ENCODE data around the gene CCT8.

DNA sequence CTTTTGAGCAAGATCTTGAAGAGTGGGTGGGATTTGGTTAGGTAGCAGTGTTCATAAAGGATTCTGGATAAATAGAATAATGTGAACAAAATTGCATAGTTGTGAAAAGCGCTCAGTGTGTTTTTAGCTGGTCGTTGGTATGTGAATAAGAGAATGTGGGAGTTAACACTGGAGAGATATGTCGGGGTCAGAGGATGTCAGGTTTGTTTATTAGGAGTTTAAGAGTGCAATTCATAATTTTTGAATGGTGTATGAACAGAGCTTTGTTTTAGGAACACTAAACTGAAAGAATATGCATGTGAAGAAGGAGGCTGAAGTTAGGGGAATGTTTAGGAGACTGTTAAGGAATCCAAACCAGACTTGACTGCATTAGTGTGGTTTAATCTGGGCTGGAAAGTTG, 39.6 kb downstream of the CCT8 start:
- TF ChIP-seq EZH2 (IDR thresholded peaks at IDR 0.05; ENCODE audit: low read depth), result no peak
- TF ChIP-seq, protein P1, sequence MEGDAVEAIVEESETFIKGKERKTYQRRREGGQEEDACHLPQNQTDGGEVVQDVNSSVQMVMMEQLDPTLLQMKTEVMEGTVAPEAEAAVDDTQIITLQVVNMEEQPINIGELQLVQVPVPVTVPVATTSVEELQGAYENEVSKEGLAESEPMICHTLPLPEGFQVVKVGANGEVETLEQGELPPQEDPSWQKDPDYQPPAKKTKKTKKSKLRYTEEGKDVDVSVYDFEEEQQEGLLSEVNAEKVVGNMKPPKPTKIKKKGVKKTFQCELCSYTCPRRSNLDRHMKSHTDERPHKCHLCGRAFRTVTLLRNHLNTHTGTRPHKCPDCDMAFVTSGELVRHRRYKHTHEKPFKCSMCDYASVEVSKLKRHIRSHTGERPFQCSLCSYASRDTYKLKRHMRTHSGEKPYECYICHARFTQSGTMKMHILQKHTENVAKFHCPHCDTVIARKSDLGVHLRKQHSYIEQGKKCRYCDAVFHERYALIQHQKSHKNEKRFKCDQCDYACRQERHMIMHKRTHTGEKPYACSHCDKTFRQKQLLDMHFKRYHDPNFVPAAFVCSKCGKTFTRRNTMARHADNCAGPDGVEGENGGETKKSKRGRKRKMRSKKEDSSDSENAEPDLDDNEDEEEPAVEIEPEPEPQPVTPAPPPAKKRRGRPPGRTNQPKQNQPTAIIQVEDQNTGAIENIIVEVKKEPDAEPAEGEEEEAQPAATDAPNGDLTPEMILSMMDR (conservative IDR thresholded peaks at IDR 0.05), result no peak

All from PC-9 (cell line).